ENCODE results near the gene GRK4. TPM values are rescaled to one million over a fixed set of nuclear protein-coding genes. Genes with fewer than 3 reads are reported as not detected.
"Not testable (repeated sequence)": the region's sequence is repeated elsewhere in the genome, so short reads cannot be mapped to it uniquely, and the experiment has no call there.

Gene GRK4
- total RNA-seq, 1 donor from 2014 or later, result 4.6 TPM

DNA sequence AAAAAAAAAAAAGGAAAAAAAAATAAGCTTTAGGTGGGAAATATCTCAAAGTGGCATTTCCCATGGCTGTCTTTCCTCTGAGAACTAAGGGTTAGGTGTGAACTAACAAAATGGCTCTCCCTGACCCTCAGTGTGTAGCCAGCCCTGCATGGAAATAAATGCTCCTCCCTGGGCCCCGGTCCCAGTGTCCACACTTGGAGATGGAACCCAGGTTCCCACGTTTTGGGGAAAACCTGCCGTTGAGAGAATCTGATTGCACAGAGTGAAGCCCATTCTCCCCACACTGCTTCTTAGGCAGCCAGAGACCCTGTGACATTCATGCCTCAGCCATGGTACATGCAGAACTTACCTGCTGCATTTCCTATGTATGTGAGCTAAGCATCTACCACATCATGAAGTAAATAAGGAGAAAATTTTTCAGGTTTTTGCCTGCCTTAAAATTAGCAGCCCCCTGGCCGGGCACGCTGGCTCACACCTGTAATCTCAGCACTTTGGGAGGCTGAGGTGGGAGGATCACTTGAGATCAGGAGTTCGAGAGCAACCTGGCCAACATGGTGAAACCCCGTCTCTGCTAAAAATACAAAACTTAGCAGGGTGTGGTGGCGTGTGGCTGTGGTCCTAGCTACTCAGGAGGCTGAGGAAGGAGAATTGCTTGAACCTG, 76.5 kb downstream of the GRK4 start:
- DNase-seq (ENCODE audit: low read depth, low spot score), result no peak

DNA sequence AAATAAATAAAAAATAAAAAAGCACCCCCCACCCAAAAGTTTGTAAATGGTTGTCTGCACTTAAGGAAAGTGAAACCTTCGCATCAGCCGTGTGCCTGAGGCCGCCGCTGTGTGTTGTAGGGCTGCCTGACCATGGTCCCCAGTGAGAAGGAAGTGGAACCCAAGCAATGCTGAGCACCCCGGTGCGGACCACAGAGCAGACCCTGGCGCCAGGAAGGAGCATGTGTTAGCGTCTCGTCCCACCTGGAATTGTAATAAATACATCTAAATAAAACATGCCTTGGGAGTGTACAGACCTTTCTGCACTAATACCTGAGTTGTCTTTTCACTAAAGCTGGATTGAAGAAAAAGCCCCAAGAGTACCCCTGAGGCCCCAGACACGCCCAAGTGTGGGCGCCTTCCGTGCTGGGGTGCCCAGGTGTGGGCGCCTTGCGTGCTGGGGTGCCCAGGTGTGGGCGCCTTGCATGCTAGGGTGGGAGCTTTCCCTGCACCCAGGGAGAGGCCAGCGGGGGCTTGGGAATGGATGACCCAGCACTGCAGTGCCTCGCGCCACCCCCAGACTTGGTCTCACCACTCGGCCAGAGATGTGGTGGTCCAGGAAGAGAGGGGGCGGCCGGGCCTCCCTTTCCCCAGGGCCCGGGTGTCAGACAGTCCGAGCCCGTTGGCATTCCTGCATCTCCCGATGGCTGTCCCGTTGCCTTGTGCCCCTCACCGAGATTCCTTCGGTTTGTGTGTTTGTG, 77.3 kb downstream of the GRK4 start:
- no peak for DNase-seq (ENCODE audit: low read depth, low spot score)

GRCh38 chr4:3041192-3042142, 78.1 kb downstream of the GRK4 start:
- DNase-seq (ENCODE audit: low read depth, low spot score), result no peak

DNA sequence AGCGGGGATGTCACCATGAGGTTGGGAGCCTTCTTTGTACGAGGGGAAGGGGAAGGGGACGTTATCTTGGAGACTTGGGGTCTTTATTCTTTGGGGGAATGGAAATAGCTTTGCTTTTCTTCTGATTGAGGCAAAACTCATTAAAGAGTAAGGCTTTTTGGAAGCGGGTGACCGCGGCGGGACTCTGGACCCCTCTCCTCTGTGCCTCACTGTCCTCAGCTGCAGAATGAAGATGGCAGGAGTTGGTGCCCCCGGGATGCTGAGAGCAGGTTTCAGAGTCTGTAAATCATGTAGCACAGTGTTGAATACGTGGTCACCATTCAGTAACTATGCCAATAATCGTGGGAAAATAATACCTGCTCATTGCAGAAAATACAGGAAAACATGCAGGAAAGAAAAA, 78.9 kb downstream of the GRK4 start:
- DNase-seq (ENCODE audit: low read depth, low spot score), result no peak

GRCh38 chr4:3043282-3044020, 80.1 kb downstream of the GRK4 start:
- DNase-seq (ENCODE audit: low read depth, low spot score), result no peak

GRCh38 chr4:3044870-3045819, 81.8 kb downstream of the GRK4 start:
- DNase-seq (ENCODE audit: low read depth, low spot score), result no peak

- DNase-seq (ENCODE audit: low read depth, low spot score), result no peak
These were observed 82.8 kb downstream of the GRK4 start for GRCh38 chr4:3046162-3046561.

DNA sequence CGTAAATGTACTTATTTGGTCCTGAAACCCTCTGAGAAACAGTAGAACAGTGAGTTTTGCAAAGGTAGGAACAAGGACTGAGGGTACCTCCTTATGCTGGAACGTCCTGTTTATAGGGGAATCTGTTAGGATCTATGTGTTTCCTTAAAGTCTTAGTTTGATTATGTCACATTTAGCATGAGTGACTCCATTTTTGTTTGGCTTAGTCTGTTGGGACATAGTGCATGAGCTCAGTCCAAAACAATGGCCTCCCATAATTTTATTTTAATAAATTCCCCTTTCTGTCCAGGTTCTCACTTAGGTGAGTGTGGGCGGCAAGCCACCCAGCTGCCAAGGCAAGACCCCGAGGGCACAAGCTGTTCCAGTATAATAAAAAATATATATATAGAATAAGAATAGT, 83.3 kb downstream of the GRK4 start:
- DNase-seq (ENCODE audit: low read depth, low spot score), result no peak

- DNase-seq (ENCODE audit: low read depth, low spot score), result no peak
These were observed 84.3 kb downstream of the GRK4 start for GRCh38 chr4:3047464-3048286.

- not testable (repeated sequence) for DNase-seq (ENCODE audit: low read depth, low spot score)
These were observed 87.9 kb downstream of the GRK4 start for GRCh38 chr4:3051141-3051897.

GRCh38 chr4:3054169-3054759, 90.9 kb downstream of the GRK4 start:
- no peak for DNase-seq (ENCODE audit: low read depth, low spot score)

GRCh38 chr4:3059943-3060342, 96.6 kb downstream of the GRK4 start:
- DNase-seq (ENCODE audit: low read depth, low spot score), result no peak

- DNase-seq (ENCODE audit: low read depth, low spot score), result no peak
These were observed 97.6 kb downstream of the GRK4 start for GRCh38 chr4:3060946-3061345.

DNA sequence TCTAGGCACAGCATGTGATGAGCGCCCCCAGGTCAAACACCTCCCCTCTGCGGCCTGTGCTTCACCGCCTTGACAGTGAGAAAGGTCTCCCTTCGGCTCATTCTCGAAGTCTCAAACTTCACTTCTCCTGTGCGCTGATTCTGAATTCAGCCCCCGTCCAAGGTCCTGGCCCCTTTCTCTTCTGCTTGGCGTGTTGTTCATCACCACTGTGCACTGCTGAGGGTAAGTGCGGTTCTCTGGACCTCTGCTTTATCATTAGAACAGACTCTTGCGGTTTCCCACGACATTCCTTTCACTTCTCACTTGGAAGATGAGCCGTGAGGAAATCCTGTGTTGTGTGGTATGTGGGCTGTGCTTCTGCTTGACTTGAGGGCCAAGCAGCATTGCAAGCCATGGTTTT, 99.1 kb downstream of the GRK4 start:
- DNase-seq (ENCODE audit: low read depth, low spot score), result no peak

- no peak for DNase-seq (ENCODE audit: low read depth, low spot score)
These were observed 102.2 kb downstream of the GRK4 start for GRCh38 chr4:3065551-3065950.

DNA sequence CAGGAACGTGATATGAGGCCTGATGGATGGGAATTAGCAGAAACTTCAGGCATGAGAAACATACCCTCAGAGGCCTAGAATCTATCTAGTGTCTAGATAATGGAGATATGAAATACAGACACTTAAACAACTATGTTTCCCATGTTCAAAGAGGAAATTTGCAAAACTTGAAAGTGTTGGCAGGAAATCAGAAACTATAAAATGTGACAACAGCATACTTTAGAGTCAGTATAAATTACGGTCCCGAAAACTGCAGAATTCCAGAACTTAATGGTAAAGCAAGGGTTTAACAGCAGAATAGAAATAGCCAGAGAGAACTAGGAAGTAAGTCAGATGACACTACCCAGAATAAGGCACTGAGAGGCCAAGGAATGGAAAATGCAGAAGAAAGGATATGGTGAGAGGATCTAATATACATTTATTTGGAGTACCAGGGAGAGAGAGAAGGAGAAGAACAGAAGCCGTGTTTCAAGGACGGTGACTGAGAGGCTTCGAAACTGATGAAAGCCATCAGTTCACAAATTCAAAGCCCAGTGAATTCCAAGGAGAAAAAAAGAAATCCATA, 103.5 kb downstream of the GRK4 start:
- no peak for DNase-seq (ENCODE audit: low read depth, low spot score)

- DNase-seq (ENCODE audit: low read depth, low spot score), result no peak
These were observed 104.2 kb downstream of the GRK4 start for GRCh38 chr4:3067473-3068001.

All from pulmonary artery endothelial cell (primary cell).